Chondrocyte (in vitro differentiated cells): ENCODE results near the gene DRD4. TPM values are rescaled to one million over a fixed set of nuclear protein-coding genes. Genes with fewer than 3 reads are reported as not detected.

Experiments
- DNase-seq: peaks from one replicate; pipeline ENCODE4 v3.0.0; 2021; ENCODE audit warnings: mixed read lengths, low spot score
- H3K27ac Mint-ChIP-seq: one replicate; pipeline ENCODE4 v1.8.0; 2021; ENCODE audit warnings: mild to moderate bottlenecking, moderate library complexity, mixed read lengths; ENCODE audit not compliant: unreplicated experiment
- H3K27me3 Mint-ChIP-seq: 2 replicates; pipeline ENCODE4 v1.8.0; 2021; ENCODE audit warnings: low read depth, mixed read lengths
- H3K36me3 Mint-ChIP-seq: 2 replicates; pipeline ENCODE4 v1.8.0; 2021; ENCODE audit warnings: low read depth, mixed read lengths
- H3K4me1 Mint-ChIP-seq: 2 replicates; pipeline ENCODE4 v1.8.0; 2021; ENCODE audit warnings: low read depth, mild to moderate bottlenecking, mixed read lengths
- H3K4me3 Mint-ChIP-seq: one replicate; pipeline ENCODE4 v1.8.0; 2021; ENCODE audit warnings: mild to moderate bottlenecking, moderate library complexity, mixed read lengths; ENCODE audit not compliant: unreplicated experiment
- H3K9me3 Mint-ChIP-seq: 2 replicates; pipeline ENCODE4 v1.8.0; 2021; ENCODE audit warnings: low read depth, mixed read lengths
- total RNA-seq: library from RNA; stranded (reverse); gene quantifications from 3 replicates; pipeline ENCODE4 v1.2.1, GENCODE V29; 2021
- TF ChIP-seq, protein P1 (sequence below): fragments of 200-600 bp; sonication (generic); IDR thresholded peaks from 2 replicates; pipeline ENCODE4 v1.5.0; 2021; ENCODE audit warnings: antibody characterized with exemption, mild to moderate bottlenecking, moderate library complexity

Gene DRD4
- total RNA-seq, 1 donor from 2014 or later = 0.55 TPM

DNA sequence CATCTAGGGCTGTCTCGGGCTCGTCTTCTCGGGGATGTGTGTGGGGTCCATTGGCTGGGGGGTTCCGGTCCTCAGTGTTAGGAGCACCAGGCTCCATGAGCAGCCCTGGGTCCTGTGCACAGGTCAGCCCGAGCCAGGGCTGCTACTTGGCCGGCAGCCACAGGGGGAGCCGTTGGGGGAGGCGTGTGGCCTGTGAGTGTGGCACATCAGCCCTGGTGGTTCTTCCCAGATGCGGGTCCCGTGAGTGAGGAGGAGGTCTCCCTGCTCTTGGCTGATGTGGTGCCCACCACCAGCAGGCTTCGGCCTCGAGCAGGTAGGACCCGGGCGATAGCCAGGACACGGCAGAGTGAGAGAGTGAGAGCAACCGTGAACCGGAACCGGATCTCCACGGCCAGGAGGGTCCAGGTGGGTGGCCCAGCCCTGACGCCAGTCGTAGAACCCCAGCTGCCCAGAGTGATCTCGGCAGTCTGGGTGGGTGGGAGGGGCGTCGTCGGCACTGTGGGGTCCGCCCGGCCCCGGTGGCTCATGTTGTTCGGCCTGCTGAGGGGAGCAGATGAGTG lies 39.8 kb upstream of the DRD4 start:
- TF ChIP-seq, protein P1, sequence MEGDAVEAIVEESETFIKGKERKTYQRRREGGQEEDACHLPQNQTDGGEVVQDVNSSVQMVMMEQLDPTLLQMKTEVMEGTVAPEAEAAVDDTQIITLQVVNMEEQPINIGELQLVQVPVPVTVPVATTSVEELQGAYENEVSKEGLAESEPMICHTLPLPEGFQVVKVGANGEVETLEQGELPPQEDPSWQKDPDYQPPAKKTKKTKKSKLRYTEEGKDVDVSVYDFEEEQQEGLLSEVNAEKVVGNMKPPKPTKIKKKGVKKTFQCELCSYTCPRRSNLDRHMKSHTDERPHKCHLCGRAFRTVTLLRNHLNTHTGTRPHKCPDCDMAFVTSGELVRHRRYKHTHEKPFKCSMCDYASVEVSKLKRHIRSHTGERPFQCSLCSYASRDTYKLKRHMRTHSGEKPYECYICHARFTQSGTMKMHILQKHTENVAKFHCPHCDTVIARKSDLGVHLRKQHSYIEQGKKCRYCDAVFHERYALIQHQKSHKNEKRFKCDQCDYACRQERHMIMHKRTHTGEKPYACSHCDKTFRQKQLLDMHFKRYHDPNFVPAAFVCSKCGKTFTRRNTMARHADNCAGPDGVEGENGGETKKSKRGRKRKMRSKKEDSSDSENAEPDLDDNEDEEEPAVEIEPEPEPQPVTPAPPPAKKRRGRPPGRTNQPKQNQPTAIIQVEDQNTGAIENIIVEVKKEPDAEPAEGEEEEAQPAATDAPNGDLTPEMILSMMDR = peak; percentile 27
- H3K27me3 Mint-ChIP-seq = no peaks in the 10 kb centered on the region
- H3K4me1 Mint-ChIP-seq = no peaks in the 10 kb centered on the region
- H3K27ac Mint-ChIP-seq = no peak overlapping the region
- no peaks in the 10 kb centered on the region for H3K9me3 Mint-ChIP-seq
- H3K36me3 Mint-ChIP-seq = peaks cover 35% of the 10 kb centered on the region
- H3K4me3 Mint-ChIP-seq = no peak overlapping the region
- no peak for DNase-seq

DNA sequence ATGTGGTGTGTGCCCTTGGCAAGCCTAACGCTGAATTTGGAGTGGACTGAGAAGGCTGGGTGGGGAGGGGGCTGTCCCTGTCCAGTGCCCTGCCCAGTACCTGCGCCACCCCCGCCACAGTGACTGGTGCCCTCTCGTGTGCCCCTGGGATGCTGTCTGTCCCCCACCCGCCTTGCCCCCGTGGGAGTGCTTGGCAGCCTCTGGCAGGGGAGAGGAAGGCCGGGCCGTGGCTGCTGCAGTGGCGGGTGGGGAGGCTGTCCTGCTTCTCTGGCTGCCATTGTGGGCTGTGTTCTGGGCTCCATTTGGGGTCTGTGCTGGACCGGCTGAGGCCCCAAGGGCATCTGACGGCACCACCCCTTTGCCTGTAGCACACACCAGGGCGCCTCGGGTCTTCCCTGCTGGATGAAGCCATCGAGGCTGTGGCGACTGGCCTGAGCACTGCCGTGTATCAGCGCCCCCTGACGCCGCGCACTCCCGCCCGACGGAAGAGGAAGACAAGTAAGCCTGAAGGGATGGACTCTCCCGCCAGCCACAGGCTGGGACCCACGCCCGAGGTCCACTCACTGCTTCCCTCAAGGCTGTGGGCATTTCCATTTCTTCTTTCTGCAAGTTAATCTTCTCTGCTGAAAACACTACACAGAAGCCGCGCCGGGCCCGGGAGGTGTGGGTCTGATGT lies 38.9 kb upstream of the DRD4 start:
- H3K4me3 Mint-ChIP-seq = no peak overlapping the region
- H3K4me1 Mint-ChIP-seq = no peaks in the 10 kb centered on the region
- no peaks in the 10 kb centered on the region for H3K9me3 Mint-ChIP-seq
- DNase-seq = no peak
- peaks cover 31% of the 10 kb centered on the region for H3K36me3 Mint-ChIP-seq
- H3K27ac Mint-ChIP-seq = no peak overlapping the region
- TF ChIP-seq, protein P1 = no peak
- no peaks in the 10 kb centered on the region for H3K27me3 Mint-ChIP-seq

DNA sequence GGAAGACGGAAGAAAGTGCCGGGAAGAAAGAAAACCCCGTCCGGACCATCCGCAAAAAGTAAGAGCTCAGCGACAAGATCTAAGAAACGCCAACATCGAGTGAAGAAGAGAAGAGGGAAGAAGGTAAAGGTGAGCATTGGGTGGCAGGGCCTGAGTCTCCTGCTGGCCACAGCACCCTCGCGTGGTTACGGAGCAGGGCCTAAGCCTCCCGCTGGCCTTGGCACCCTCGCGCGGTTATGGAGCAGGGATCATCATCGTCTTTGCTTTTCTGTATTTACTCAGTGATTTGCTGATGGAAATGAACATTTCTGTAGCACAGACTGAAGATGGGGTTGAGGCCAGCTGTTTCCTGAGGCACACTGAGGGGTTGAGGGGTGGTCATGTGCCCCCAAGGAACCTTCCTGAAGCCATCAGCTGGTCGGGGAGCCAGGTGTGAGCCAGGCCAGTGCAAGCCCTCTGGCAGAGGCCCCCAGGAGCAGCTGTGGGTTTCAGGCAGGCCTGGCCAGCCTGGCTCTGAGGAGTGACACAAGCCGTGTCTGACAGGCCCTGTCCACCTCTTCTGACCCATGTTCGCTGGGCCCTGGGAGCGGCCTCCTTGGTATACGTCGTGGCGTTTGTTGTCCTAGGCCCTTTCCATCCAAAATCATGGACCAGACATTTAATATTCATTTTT lies 35.4 kb upstream of the DRD4 start:
- Mint-ChIP-seq H3K36me3 (peaks cover 32% of the 10 kb centered on the region), H3K9me3 (no peaks in the 10 kb centered on the region), H3K27ac (no peak overlapping the region), H3K4me3 (no peak overlapping the region), H3K4me1 (no peaks in the 10 kb centered on the region), H3K27me3 (no peaks in the 10 kb centered on the region)
- DNase-seq = no peak
- TF ChIP-seq, protein P1 = no peak

GRCh38 chr11:603154-603553 lies 33.9 kb upstream of the DRD4 start:
- no peaks in the 10 kb centered on the region for H3K4me1 Mint-ChIP-seq
- no peak for DNase-seq
- H3K36me3 Mint-ChIP-seq = peaks cover 31% of the 10 kb centered on the region
- H3K27me3 Mint-ChIP-seq = no peaks in the 10 kb centered on the region
- H3K27ac Mint-ChIP-seq = no peak overlapping the region
- TF ChIP-seq, protein P1 = no peak
- H3K9me3 Mint-ChIP-seq = no peaks in the 10 kb centered on the region
- H3K4me3 Mint-ChIP-seq = no peak overlapping the region

DNA sequence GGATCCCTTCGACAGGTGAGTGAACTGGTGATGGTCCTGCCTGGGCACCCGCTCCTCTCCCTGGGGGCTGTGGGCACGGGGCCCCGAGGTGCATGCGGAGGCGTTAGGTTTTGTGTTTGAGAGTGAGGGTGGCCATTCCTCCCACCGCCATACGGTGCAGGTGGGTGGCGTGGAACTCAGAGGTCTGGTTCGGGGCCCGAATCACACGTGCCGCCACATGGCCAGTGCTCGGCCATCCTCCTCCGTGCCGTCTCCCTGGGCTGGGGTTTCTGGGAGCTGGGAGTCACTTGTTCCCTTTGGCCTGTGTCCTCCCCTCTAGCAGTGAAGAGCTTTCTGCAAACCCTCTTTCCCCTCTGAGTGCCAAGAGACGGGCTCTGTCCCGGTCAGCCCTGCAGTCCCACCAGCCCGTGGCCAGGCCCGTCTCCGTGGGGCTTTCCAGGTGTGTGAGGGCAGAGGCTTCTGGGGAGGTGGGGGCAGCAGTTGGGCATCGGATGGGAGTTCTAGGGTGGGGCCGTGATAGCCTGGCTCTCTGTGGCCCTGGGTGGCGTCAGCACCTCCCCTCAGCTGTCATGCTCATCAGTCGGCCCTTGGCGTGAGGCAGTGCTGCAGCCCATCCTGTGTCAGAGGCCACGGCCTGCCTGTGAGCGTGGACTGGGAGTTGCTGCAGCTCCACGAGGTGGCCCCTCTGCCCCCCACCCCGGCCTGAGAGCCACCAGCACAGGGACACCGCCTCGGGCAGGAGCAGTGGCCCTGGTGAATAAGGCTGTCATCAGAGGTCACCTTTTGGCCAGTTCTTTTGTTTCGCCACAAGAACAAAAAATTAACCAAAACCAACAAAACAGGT lies 31.6 kb upstream of the DRD4 start:
- Mint-ChIP-seq H3K9me3 (no peaks in the 10 kb centered on the region), H3K27me3 (no peaks in the 10 kb centered on the region), H3K36me3 (peaks cover 28% of the 10 kb centered on the region), H3K27ac (no peak overlapping the region), H3K4me1 (no peaks in the 10 kb centered on the region), H3K4me3 (no peak overlapping the region)
- DNase-seq = peak; percentile 86
- TF ChIP-seq, protein P1 = no peak
